Chondrocyte (in vitro differentiated cells): ENCODE measurements around the gene EIF4A3. TPM values are rescaled to one million over a fixed set of nuclear protein-coding genes. Genes with fewer than 3 reads are reported as not detected.

Experiments
- DNase-seq: peaks from one replicate; pipeline ENCODE4 v3.0.0; 2021; ENCODE audit warnings: mixed read lengths, low spot score
- H3K27ac Mint-ChIP-seq: one replicate; pipeline ENCODE4 v1.8.0; 2021; ENCODE audit warnings: mild to moderate bottlenecking, moderate library complexity, mixed read lengths; ENCODE audit not compliant: unreplicated experiment
- H3K27me3 Mint-ChIP-seq: 2 replicates; pipeline ENCODE4 v1.8.0; 2021; ENCODE audit warnings: low read depth, mixed read lengths
- H3K36me3 Mint-ChIP-seq: 2 replicates; pipeline ENCODE4 v1.8.0; 2021; ENCODE audit warnings: low read depth, mixed read lengths
- H3K4me1 Mint-ChIP-seq: 2 replicates; pipeline ENCODE4 v1.8.0; 2021; ENCODE audit warnings: low read depth, mild to moderate bottlenecking, mixed read lengths
- H3K4me3 Mint-ChIP-seq: one replicate; pipeline ENCODE4 v1.8.0; 2021; ENCODE audit warnings: mild to moderate bottlenecking, moderate library complexity, mixed read lengths; ENCODE audit not compliant: unreplicated experiment
- H3K9me3 Mint-ChIP-seq: 2 replicates; pipeline ENCODE4 v1.8.0; 2021; ENCODE audit warnings: low read depth, mixed read lengths
- CTCF ChIP-seq: fragments of 200-600 bp; sonication (generic); IDR thresholded peaks from 2 replicates; pipeline ENCODE4 v1.5.0; 2021; ENCODE audit warnings: antibody characterized with exemption, mild to moderate bottlenecking, moderate library complexity
- total RNA-seq: library from RNA; stranded (reverse); gene quantifications from 3 replicates; pipeline ENCODE4 v1.2.1, GENCODE V29; 2021

Gene EIF4A3
- total RNA-seq, 1 donor from 2014 or later: 64.0 TPM

GRCh38 chr17:80110927-80111701 lies 35.8 kb downstream of the EIF4A3 start:
- peaks cover 14% of the 10 kb centered on the region for H3K9me3 Mint-ChIP-seq
- H3K27me3 Mint-ChIP-seq: no peaks in the 10 kb centered on the region
- no peak for TF ChIP-seq CTCF
- H3K27ac Mint-ChIP-seq: no peak overlapping the region
- H3K36me3 Mint-ChIP-seq: peaks cover 2% of the 10 kb centered on the region
- no peak overlapping the region for H3K4me3 Mint-ChIP-seq
- no peaks in the 10 kb centered on the region for H3K4me1 Mint-ChIP-seq
- DNase-seq: no peak

GRCh38 chr17:80110447-80110812 lies 36.5 kb downstream of the EIF4A3 start:
- Mint-ChIP-seq H3K4me3 (no peak overlapping the region), H3K27me3 (no peaks in the 10 kb centered on the region), H3K27ac (no peak overlapping the region), H3K9me3 (peaks cover 12% of the 10 kb centered on the region), H3K4me1 (no peaks in the 10 kb centered on the region), H3K36me3 (peaks cover 2% of the 10 kb centered on the region)
- peak; percentile 85 for DNase-seq
- no peak for TF ChIP-seq CTCF

- H3K4me1 Mint-ChIP-seq: no peaks in the 10 kb centered on the region
- H3K27me3 Mint-ChIP-seq: no peaks in the 10 kb centered on the region
- DNase-seq: peak; percentile 81
- no peak overlapping the region for H3K27ac Mint-ChIP-seq
- H3K9me3 Mint-ChIP-seq: peaks cover 6% of the 10 kb centered on the region
- TF ChIP-seq CTCF: no peak
- no peak overlapping the region for H3K4me3 Mint-ChIP-seq
- peaks cover 2% of the 10 kb centered on the region for H3K36me3 Mint-ChIP-seq
Measured at GRCh38 chr17:80109713-80110446, 37.0 kb downstream of the EIF4A3 start.

GRCh38 chr17:80109066-80109660 lies 37.8 kb downstream of the EIF4A3 start:
- no peaks in the 10 kb centered on the region for H3K27me3 Mint-ChIP-seq
- DNase-seq: peak; percentile 28
- H3K4me1 Mint-ChIP-seq: no peaks in the 10 kb centered on the region
- no peaks in the 10 kb centered on the region for H3K36me3 Mint-ChIP-seq
- H3K4me3 Mint-ChIP-seq: no peak overlapping the region
- H3K27ac Mint-ChIP-seq: no peak overlapping the region
- no peaks in the 10 kb centered on the region for H3K9me3 Mint-ChIP-seq
- no peak for TF ChIP-seq CTCF
